DOHH2 (cell line): ENCODE results near the gene LANCL2.

ENCODE experiments used
- EZH2phosphoT487 ChIP-seq: fragments of 200-600 bp; sonication (generic); IDR thresholded peaks from 2 replicates; pipeline ENCODE4 v1.6.1; 2017; ENCODE audit warnings: borderline replicate concordance, mild to moderate bottlenecking, antibody characterized with exemption, low read length, moderate library complexity, mixed read lengths
- TF ChIP-seq, protein P1 (sequence below): fragments of 200-600 bp; sonication (generic); IDR thresholded peaks from one replicate; pipeline ENCODE4 v1.5.1; 2014; ENCODE audit warnings: antibody characterized with exemption, mild to moderate bottlenecking, low read depth, low read length; ENCODE audit not compliant: poor library complexity, severe bottlenecking

DNA sequence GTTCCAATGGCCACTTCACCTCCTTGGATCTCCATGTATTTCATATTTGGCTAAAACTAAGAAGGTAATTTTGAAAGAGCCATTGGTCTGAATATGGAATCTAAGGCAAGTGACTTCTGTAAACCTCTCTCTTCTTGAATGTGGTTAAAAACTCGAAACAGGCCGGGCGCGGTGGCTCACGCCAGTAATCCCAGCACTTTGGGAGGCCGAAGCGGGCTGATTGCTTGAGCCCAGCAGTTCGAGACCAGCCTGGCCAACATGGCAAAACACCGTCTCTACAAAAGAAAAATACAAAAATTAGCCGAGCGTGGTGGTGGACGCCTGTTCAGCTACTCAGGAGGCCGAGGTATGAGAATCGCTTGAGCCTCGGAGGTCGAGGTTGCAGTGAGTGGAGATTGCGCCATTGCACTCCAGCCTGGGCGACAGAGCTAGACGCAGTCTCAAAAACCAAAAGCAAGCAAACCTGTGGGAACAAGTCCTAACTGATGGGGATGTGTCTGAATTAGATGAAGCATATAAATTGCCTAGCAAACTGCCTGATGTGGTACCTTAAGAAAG lies 2.2 kb downstream of the LANCL2 start:
- TF ChIP-seq, protein P1, sequence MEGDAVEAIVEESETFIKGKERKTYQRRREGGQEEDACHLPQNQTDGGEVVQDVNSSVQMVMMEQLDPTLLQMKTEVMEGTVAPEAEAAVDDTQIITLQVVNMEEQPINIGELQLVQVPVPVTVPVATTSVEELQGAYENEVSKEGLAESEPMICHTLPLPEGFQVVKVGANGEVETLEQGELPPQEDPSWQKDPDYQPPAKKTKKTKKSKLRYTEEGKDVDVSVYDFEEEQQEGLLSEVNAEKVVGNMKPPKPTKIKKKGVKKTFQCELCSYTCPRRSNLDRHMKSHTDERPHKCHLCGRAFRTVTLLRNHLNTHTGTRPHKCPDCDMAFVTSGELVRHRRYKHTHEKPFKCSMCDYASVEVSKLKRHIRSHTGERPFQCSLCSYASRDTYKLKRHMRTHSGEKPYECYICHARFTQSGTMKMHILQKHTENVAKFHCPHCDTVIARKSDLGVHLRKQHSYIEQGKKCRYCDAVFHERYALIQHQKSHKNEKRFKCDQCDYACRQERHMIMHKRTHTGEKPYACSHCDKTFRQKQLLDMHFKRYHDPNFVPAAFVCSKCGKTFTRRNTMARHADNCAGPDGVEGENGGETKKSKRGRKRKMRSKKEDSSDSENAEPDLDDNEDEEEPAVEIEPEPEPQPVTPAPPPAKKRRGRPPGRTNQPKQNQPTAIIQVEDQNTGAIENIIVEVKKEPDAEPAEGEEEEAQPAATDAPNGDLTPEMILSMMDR = no peak
- TF ChIP-seq EZH2phosphoT487 = no peak
